Testis (tissue), 2 donors: Measurements from ENCODE around the gene BTBD6.

Source experiments
- POLR2A ChIP-seq: fragments of 450-650 bp; IDR thresholded peaks from one replicate; pipeline ENCODE4 v1.6.1; 2017; ENCODE audit warnings: antibody characterized with exemption, mild to moderate bottlenecking, moderate library complexity
- TF ChIP-seq, protein P1 (sequence below), 3 experiments: fragments of 450-650 bp in 2 of 3; fragments of 200-600 bp in 1 of 3; sonication (generic) in 1 of 3; IDR thresholded peaks; one replicate each; pipeline ENCODE4 v1.5.1; 2016 to 2019; ENCODE audit warnings: antibody characterized with exemption in 3 of 3, mild to moderate bottlenecking in 2 of 3, moderate library complexity in 1 of 3

DNA sequence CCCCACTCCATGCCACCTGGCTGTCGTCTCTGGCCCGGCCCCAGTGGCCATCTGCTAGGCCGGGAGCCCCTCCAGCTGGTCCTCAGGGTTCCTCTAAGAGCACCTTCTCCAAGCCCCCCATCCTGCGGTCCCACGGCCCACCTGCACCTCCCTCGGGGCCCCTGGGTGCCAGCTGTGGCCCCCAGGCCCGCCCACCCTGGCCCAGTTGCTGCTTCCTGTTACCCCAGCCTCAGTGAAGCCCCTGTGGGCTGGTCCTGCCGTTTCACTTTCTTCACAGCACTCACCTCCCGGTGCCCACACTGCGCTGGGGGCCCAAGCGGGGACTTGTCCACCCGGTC lies 39.6 kb upstream of the BTBD6 start:
- TF ChIP-seq, protein P1, sequence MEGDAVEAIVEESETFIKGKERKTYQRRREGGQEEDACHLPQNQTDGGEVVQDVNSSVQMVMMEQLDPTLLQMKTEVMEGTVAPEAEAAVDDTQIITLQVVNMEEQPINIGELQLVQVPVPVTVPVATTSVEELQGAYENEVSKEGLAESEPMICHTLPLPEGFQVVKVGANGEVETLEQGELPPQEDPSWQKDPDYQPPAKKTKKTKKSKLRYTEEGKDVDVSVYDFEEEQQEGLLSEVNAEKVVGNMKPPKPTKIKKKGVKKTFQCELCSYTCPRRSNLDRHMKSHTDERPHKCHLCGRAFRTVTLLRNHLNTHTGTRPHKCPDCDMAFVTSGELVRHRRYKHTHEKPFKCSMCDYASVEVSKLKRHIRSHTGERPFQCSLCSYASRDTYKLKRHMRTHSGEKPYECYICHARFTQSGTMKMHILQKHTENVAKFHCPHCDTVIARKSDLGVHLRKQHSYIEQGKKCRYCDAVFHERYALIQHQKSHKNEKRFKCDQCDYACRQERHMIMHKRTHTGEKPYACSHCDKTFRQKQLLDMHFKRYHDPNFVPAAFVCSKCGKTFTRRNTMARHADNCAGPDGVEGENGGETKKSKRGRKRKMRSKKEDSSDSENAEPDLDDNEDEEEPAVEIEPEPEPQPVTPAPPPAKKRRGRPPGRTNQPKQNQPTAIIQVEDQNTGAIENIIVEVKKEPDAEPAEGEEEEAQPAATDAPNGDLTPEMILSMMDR (IDR thresholded peaks at IDR 0.05), result no peak
- TF ChIP-seq POLR2A, result no peak
